ENCODE data around the gene SDK2.

GRCh38 chr17:73340093-73340596 lies 304.1 kb downstream of the SDK2 start:
- TF ChIP-seq, protein P1, sequence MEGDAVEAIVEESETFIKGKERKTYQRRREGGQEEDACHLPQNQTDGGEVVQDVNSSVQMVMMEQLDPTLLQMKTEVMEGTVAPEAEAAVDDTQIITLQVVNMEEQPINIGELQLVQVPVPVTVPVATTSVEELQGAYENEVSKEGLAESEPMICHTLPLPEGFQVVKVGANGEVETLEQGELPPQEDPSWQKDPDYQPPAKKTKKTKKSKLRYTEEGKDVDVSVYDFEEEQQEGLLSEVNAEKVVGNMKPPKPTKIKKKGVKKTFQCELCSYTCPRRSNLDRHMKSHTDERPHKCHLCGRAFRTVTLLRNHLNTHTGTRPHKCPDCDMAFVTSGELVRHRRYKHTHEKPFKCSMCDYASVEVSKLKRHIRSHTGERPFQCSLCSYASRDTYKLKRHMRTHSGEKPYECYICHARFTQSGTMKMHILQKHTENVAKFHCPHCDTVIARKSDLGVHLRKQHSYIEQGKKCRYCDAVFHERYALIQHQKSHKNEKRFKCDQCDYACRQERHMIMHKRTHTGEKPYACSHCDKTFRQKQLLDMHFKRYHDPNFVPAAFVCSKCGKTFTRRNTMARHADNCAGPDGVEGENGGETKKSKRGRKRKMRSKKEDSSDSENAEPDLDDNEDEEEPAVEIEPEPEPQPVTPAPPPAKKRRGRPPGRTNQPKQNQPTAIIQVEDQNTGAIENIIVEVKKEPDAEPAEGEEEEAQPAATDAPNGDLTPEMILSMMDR (IDR thresholded peaks at IDR 0.05; ENCODE audit: poor library complexity) = peak; percentile 7
- no peak for TF ChIP-seq EZH2phosphoT487 (IDR thresholded peaks at IDR 0.05; ENCODE audit: low read depth, severe bottlenecking, unreplicated experiment)

Measured in hepatocyte (in vitro differentiated cells).